ENCODE data around the gene CLIC5. TPM values are rescaled to one million over a fixed set of nuclear protein-coding genes. Genes with fewer than 3 reads are reported as not detected.

Gene CLIC5
- total RNA-seq, 1 donor from 2014 or later: 0.32 TPM

DNA sequence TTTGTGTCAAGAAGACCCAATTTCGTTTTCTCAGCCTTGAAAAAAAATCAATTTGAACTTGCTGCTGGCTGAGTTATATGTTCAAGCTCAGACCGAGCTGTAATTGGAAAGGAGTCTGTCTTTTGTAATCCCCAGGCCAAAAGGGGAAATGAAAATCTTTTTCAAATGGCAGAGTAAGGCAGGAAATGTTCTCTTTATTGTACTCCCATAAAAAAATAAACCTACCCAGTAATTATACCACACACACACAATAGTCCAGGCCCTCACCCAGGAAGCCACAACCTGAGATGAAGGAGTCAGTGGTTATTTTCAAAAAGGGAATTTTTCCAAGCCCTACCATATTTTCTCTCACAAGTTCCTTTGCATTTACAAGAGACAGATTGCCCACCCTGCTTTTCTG lies 45.3 kb downstream of the CLIC5 start:
- H3K27ac ChIP-seq (ENCODE audit: low read depth, low read length): no peak overlapping the region
- H3K79me2 ChIP-seq (ENCODE audit: insufficient read depth, low read length): no peaks in the 10 kb centered on the region
- Mint-ChIP-seq H3K4me1 (ENCODE audit: low read depth, unreplicated experiment) (peaks cover 15% of the 10 kb centered on the region), H3K27ac (ENCODE audit: unreplicated experiment) (no peak overlapping the region), H3K4me3 (ENCODE audit: unreplicated experiment) (no peak overlapping the region), H3K9me3 (ENCODE audit: unreplicated experiment) (peaks cover 4% of the 10 kb centered on the region), H3K36me3 (ENCODE audit: low read depth, unreplicated experiment) (no peaks in the 10 kb centered on the region), H3K27me3 (ENCODE audit: low read depth, unreplicated experiment) (peaks cover 2% of the 10 kb centered on the region)
- peaks cover 2% of the 10 kb centered on the region for H3K9me3 ChIP-seq (ENCODE audit: insufficient read depth, low read depth, low read length)
- peaks cover 12% of the 10 kb centered on the region for H3K4me1 ChIP-seq (ENCODE audit: insufficient read depth, low read length)
- H3K36me3 ChIP-seq (ENCODE audit: insufficient read depth, low read length): no peaks in the 10 kb centered on the region
- H3K4me2 ChIP-seq (ENCODE audit: low read length): no peak overlapping the region
- FAIRE-seq (no peak), DNase-seq (ENCODE audit: low read depth) (no peak)
- no peaks in the 10 kb centered on the region for H4K20me1 ChIP-seq (ENCODE audit: insufficient read depth, low read length)
- H3K27me3 ChIP-seq (ENCODE audit: insufficient read depth, low read length): no peaks in the 10 kb centered on the region
- no peak overlapping the region for H3K4me3 ChIP-seq (ENCODE audit: insufficient read depth, low read depth, low read length)
- H2AFZ ChIP-seq (ENCODE audit: low read depth, low read length): no peak overlapping the region
- H3K9ac ChIP-seq (ENCODE audit: low read length): no peak overlapping the region
- TF ChIP-seq, protein P1, sequence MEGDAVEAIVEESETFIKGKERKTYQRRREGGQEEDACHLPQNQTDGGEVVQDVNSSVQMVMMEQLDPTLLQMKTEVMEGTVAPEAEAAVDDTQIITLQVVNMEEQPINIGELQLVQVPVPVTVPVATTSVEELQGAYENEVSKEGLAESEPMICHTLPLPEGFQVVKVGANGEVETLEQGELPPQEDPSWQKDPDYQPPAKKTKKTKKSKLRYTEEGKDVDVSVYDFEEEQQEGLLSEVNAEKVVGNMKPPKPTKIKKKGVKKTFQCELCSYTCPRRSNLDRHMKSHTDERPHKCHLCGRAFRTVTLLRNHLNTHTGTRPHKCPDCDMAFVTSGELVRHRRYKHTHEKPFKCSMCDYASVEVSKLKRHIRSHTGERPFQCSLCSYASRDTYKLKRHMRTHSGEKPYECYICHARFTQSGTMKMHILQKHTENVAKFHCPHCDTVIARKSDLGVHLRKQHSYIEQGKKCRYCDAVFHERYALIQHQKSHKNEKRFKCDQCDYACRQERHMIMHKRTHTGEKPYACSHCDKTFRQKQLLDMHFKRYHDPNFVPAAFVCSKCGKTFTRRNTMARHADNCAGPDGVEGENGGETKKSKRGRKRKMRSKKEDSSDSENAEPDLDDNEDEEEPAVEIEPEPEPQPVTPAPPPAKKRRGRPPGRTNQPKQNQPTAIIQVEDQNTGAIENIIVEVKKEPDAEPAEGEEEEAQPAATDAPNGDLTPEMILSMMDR (IDR thresholded peaks at IDR 0.05; ENCODE audit: insufficient read depth, low read depth, low read length): no peak
- no peak for TF ChIP-seq EZH2 (IDR thresholded peaks at IDR 0.05; ENCODE audit: insufficient read depth, low read length)

DNA sequence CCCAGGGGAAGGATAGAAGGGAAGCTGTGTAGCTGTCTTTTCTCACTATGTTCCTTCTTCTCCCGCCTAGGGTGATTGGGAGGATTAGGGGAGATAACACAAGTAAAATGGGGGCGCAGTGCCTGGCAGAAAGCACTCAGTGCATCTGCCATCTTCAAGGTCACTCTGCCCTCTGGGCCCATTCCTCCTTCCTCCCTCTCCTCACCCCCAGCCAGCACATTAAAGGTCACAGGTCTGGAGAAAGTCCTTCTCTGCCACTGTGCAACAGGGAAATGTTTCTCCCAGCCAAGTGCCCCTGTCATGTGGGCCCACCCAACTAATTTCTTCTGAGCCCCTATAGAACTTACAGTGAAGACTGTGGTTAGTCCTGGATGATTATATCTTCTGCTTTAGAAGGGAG lies 45.8 kb downstream of the CLIC5 start:
- DNase-seq (ENCODE audit: low read depth) (no peak), FAIRE-seq (no peak)
- Histone ChIP-seq H3K4me1 (ENCODE audit: insufficient read depth, low read length) (peaks cover 16% of the 10 kb centered on the region), H3K9me3 (ENCODE audit: insufficient read depth, low read depth, low read length) (no peaks in the 10 kb centered on the region), H3K9ac (ENCODE audit: low read length) (no peak overlapping the region), H3K79me2 (ENCODE audit: insufficient read depth, low read length) (no peaks in the 10 kb centered on the region), H2AFZ (ENCODE audit: low read depth, low read length) (no peak overlapping the region), H3K36me3 (ENCODE audit: insufficient read depth, low read length) (no peaks in the 10 kb centered on the region), H3K27ac (ENCODE audit: low read depth, low read length) (no peak overlapping the region), H3K27me3 (ENCODE audit: insufficient read depth, low read length) (no peaks in the 10 kb centered on the region), H3K4me3 (ENCODE audit: insufficient read depth, low read depth, low read length) (no peak overlapping the region), H4K20me1 (ENCODE audit: insufficient read depth, low read length) (no peaks in the 10 kb centered on the region), H3K4me2 (ENCODE audit: low read length) (no peak overlapping the region)
- Mint-ChIP-seq H3K4me1 (ENCODE audit: low read depth, unreplicated experiment) (peaks cover 20% of the 10 kb centered on the region), H3K27ac (ENCODE audit: unreplicated experiment) (no peak overlapping the region), H3K4me3 (ENCODE audit: unreplicated experiment) (no peak overlapping the region), H3K36me3 (ENCODE audit: low read depth, unreplicated experiment) (no peaks in the 10 kb centered on the region), H3K9me3 (ENCODE audit: unreplicated experiment) (peaks cover 2% of the 10 kb centered on the region), H3K27me3 (ENCODE audit: low read depth, unreplicated experiment) (peaks cover 2% of the 10 kb centered on the region)
- TF ChIP-seq EZH2 (IDR thresholded peaks at IDR 0.05; ENCODE audit: insufficient read depth, low read length): no peak
- TF ChIP-seq, protein P1 (IDR thresholded peaks at IDR 0.05; ENCODE audit: insufficient read depth, low read depth, low read length): no peak

DNA sequence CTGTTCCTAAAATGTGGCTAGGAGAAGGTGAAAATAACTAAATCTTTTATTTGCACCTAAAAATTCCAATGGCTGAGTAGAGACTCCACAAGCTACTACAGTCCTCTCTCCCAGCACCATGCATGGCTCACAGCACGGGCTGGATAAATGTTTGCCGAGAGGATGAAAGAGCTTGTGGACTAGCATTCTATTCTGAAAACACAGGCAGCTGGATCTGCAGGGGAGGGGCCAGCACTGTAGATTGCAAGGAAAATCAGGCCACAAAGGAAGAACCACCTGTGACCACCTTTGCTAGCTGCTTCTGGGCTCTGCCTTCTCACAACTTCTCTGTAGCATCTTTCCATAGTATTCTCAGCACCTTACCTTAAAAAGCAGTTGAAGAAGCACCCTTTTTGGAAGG lies 46.6 kb downstream of the CLIC5 start:
- TF ChIP-seq EZH2 (IDR thresholded peaks at IDR 0.05; ENCODE audit: insufficient read depth, low read length): no peak
- TF ChIP-seq, protein P1 (IDR thresholded peaks at IDR 0.05; ENCODE audit: insufficient read depth, low read depth, low read length): no peak
- Mint-ChIP-seq H3K36me3 (ENCODE audit: low read depth, unreplicated experiment) (no peaks in the 10 kb centered on the region), H3K4me3 (ENCODE audit: unreplicated experiment) (no peak overlapping the region)

More for the DNA sequence above, 46.6 kb downstream of the CLIC5 start:
- no peaks in the 10 kb centered on the region for H4K20me1 ChIP-seq (ENCODE audit: insufficient read depth, low read length)
- no peaks in the 10 kb centered on the region for H3K36me3 ChIP-seq (ENCODE audit: insufficient read depth, low read length)
- H3K4me3 ChIP-seq (ENCODE audit: insufficient read depth, low read depth, low read length): no peak overlapping the region
- FAIRE-seq: no peak
- H3K9ac ChIP-seq (ENCODE audit: low read length): no peak overlapping the region
- Mint-ChIP-seq H3K27me3 (ENCODE audit: low read depth, unreplicated experiment) (peaks cover 2% of the 10 kb centered on the region), H3K4me1 (ENCODE audit: low read depth, unreplicated experiment) (peaks cover 22% of the 10 kb centered on the region), H3K27ac (ENCODE audit: unreplicated experiment) (no peak overlapping the region), H3K9me3 (ENCODE audit: unreplicated experiment) (peaks cover 6% of the 10 kb centered on the region)
- H3K27me3 ChIP-seq (ENCODE audit: insufficient read depth, low read length): no peaks in the 10 kb centered on the region
- no peak overlapping the region for H3K4me2 ChIP-seq (ENCODE audit: low read length)
- no peaks in the 10 kb centered on the region for H3K9me3 ChIP-seq (ENCODE audit: insufficient read depth, low read depth, low read length)
- no peaks in the 10 kb centered on the region for H3K79me2 ChIP-seq (ENCODE audit: insufficient read depth, low read length)
- peaks cover 16% of the 10 kb centered on the region for H3K4me1 ChIP-seq (ENCODE audit: insufficient read depth, low read length)
- H2AFZ ChIP-seq (ENCODE audit: low read depth, low read length): no peak overlapping the region
- DNase-seq (ENCODE audit: low read depth): no peak
- no peak overlapping the region for H3K27ac ChIP-seq (ENCODE audit: low read depth, low read length)

Data from astrocyte (in vitro differentiated cells and primary cell).